ENCODE results near the gene P3H2.

DNA sequence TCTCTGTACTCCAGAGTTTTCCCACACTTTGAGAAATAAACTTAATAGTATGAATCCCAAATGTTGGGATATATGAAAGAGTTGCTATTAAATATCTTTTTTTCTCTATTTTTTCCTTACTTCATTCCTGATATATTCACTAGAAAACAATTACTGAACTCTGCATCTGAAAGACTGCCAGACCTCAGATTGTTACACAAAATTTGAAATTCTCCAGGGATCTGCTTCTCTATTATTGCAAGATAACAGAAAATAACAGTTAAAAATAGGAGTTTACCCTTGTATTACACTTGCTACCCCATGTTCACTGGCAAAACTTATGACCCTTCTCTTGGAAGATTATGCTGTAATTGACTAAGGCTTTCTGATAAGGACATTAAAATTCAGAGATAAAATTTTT is 11.7 kb upstream of the P3H2 start:
- TF ChIP-seq, protein P1, sequence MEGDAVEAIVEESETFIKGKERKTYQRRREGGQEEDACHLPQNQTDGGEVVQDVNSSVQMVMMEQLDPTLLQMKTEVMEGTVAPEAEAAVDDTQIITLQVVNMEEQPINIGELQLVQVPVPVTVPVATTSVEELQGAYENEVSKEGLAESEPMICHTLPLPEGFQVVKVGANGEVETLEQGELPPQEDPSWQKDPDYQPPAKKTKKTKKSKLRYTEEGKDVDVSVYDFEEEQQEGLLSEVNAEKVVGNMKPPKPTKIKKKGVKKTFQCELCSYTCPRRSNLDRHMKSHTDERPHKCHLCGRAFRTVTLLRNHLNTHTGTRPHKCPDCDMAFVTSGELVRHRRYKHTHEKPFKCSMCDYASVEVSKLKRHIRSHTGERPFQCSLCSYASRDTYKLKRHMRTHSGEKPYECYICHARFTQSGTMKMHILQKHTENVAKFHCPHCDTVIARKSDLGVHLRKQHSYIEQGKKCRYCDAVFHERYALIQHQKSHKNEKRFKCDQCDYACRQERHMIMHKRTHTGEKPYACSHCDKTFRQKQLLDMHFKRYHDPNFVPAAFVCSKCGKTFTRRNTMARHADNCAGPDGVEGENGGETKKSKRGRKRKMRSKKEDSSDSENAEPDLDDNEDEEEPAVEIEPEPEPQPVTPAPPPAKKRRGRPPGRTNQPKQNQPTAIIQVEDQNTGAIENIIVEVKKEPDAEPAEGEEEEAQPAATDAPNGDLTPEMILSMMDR (IDR thresholded peaks at IDR 0.05): no peak
- no peak for TF ChIP-seq EZH2 (IDR thresholded peaks at IDR 0.05; ENCODE audit: borderline replicate concordance, insufficient read depth, low read depth, low read length, poor library complexity, severe bottlenecking)

Data from B cell (primary cell).